Naive B cell (primary cell): ENCODE data around the gene APOBEC3G. TPM values are rescaled to one million over a fixed set of nuclear protein-coding genes. Genes with fewer than 3 reads are reported as not detected.

ENCODE experiments used
- ATAC-seq, 2 donors: fragments of 150-1000 bp; cut with Tn5 transposase; 2 replicates each; pipeline ENCODE4 v1.10.0; 2021; ENCODE audit warnings: low read depth in 2 of 2, mild to moderate bottlenecking in 2 of 2, moderate library complexity in 2 of 2
- DNase-seq: peaks from one replicate; pipeline ENCODE4 v3.0.0; 2022
- H3K27ac Mint-ChIP-seq, 6 donors: one replicate each; pipeline ENCODE4 v1.8.0; 2020 to 2022; ENCODE audit warnings: mild to moderate bottlenecking in 6 of 6, mixed read lengths in 6 of 6, moderate library complexity in 5 of 6, inconsistent platforms in 2 of 6
- H3K27me3 Mint-ChIP-seq, 3 donors: one replicate each; pipeline ENCODE4 v1.8.0; 2021 to 2022; ENCODE audit warnings: mixed read lengths in 3 of 3, mild to moderate bottlenecking in 1 of 3
- H3K36me3 Mint-ChIP-seq, 2 donors: one replicate each; pipeline ENCODE4 v1.8.0; 2020 to 2022; ENCODE audit warnings: mixed read lengths in 2 of 2, inconsistent platforms in 1 of 2, mild to moderate bottlenecking in 1 of 2
- H3K4me1 Mint-ChIP-seq, 3 donors: one replicate each; pipeline ENCODE4 v1.8.0; 2020 to 2022; ENCODE audit warnings: mixed read lengths in 3 of 3, inconsistent platforms in 1 of 3, mild to moderate bottlenecking in 1 of 3, moderate library complexity in 1 of 3
- H3K4me3 Mint-ChIP-seq, 8 donors: one replicate each; pipeline ENCODE4 v1.8.0; 2020 to 2022; ENCODE audit warnings: mild to moderate bottlenecking in 8 of 8, mixed read lengths in 8 of 8, moderate library complexity in 8 of 8, inconsistent platforms in 2 of 8
- H3K9me3 Mint-ChIP-seq, 7 donors: one replicate each; pipeline ENCODE4 v1.8.0; 2020 to 2022; ENCODE audit warnings: mixed read lengths in 7 of 7, mild to moderate bottlenecking in 5 of 7, inconsistent platforms in 2 of 7, moderate library complexity in 1 of 7
- polyA plus RNA-seq, 6 donors: library from polyadenylated mRNA; unstranded; fragments of 300-500 nt; fragmentation: Illumina TruSeq; gene quantifications; one replicate each; pipeline ENCODE4 v1.2.3, GENCODE V29; 2021; ENCODE audit warnings: low read depth in 6 of 6

APOBEC3G gene
- polyA plus RNA-seq, 6 donors from 2014 or later: 87.2 to 136 (median 120) TPM

DNA sequence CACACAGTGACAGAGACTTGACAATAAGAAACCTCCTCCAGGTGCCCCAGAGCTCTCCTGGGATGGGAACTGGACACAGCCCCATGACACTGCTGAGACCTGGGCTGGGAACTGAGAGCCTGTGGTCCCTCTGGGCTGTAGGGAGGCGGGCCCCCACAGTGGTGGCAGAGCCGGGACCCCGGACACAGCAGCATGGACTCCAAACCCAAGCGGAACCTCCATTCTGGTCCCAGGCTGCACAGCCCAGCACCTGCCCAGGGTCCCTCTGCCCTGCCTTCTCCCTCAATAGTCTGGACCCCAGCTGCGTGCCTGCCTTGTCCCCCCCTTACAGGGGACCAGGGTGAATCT is 11.6 kb downstream of the APOBEC3G start:
- Mint-ChIP-seq H3K9me3 (no peaks in the 10 kb centered on the region), H3K4me1 (peaks cover 26 to 44% (median 39%) of the 10 kb centered on the region in 3 donors), H3K27ac (peak overlapping the region in 2 of 6 donors; percentile 39 to 75), H3K4me3 (no peak overlapping the region), H3K27me3 (no peaks in the 10 kb centered on the region), H3K36me3 (peaks cover 0 to 8% of the 10 kb centered on the region in 2 donors)
- ATAC-seq: no peak
- no peak for DNase-seq

GRCh38 chr22:39089928-39090327 is 12.9 kb downstream of the APOBEC3G start:
- H3K4me1 Mint-ChIP-seq: peaks cover 34 to 52% (median 47%) of the 10 kb centered on the region in 3 donors
- ATAC-seq (no peak), DNase-seq (no peak)
- H3K27me3 Mint-ChIP-seq: no peaks in the 10 kb centered on the region
- peak overlapping the region in 1 of 8 donors; percentile 37 for H3K4me3 Mint-ChIP-seq
- H3K27ac Mint-ChIP-seq: peak overlapping the region in 1 of 6 donors; percentile 73
- H3K9me3 Mint-ChIP-seq: no peaks in the 10 kb centered on the region
- peaks cover 0 to 8% of the 10 kb centered on the region in 2 donors for H3K36me3 Mint-ChIP-seq

GRCh38 chr22:39090426-39091064 is 13.5 kb downstream of the APOBEC3G start:
- DNase-seq (no peak), ATAC-seq (peak; percentile 46 to 57)
- peaks cover 35 to 54% (median 50%) of the 10 kb centered on the region in 3 donors for H3K4me1 Mint-ChIP-seq
- no peaks in the 10 kb centered on the region for H3K9me3 Mint-ChIP-seq
- H3K4me3 Mint-ChIP-seq: peak overlapping the region in 1 of 8 donors; percentile 25
- H3K36me3 Mint-ChIP-seq: peaks cover 0 to 8% of the 10 kb centered on the region in 2 donors
- H3K27ac Mint-ChIP-seq: peak overlapping the region in 3 of 6 donors; percentile 27 to 73 (median 30)
- H3K27me3 Mint-ChIP-seq: no peaks in the 10 kb centered on the region

GRCh38 chr22:39091126-39092081 is 14.3 kb downstream of the APOBEC3G start:
- Mint-ChIP-seq H3K4me1 (peaks cover 35 to 54% (median 50%) of the 10 kb centered on the region in 3 donors), H3K9me3 (no peaks in the 10 kb centered on the region), H3K27ac (peak overlapping the region in 4 of 6 donors; percentile 27 to 73 (median 60)), H3K36me3 (peaks cover 0 to 3% of the 10 kb centered on the region in 2 donors), H3K27me3 (no peaks in the 10 kb centered on the region), H3K4me3 (peak overlapping the region in 2 of 8 donors; percentile 32 to 65)
- no peak for DNase-seq
- no peak for ATAC-seq

- Mint-ChIP-seq H3K9me3 (no peaks in the 10 kb centered on the region), H3K27ac (peak overlapping the region; percentile 17 to 70 (median 55)), H3K27me3 (no peaks in the 10 kb centered on the region), H3K4me1 (peaks cover 32 to 59% (median 52%) of the 10 kb centered on the region in 3 donors), H3K36me3 (no peaks in the 10 kb centered on the region), H3K4me3 (peak overlapping the region in 1 of 8 donors; percentile 35)
- DNase-seq (no peak), ATAC-seq (peak; percentile 18 to 47)
These were observed 15.2 kb downstream of the APOBEC3G start for GRCh38 chr22:39092111-39092862.

DNA sequence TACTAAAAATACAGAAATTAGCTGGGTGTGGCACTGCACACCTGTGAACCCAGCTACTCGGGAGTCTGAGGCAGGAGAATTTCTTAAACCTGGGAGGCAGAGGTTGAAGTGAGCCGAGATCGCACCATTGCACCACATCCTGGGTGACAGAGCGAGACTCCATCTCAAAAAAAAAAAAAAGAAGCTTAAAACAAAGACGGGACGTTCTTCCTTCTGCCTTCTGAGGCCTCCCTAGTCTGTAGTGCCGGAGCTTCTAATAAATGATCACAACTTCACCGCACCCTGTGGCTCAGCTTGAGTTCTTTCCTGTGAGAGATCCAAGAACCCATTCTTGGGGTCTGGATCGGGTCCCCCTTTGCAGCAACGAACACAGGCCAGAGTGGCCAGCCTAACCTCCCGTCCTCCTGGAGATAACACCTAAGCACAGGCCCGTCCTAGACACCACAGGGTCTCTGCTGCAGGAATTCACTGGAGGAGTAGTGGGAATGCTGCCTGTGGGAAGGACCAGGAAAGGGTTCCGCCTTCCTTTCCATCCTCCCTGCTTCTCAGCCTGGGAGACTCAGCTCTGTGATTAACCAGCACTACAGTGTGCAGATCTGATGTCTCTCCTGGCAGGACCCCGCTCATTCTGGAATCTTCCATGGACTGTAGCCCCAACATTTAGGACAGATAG is 17.8 kb downstream of the APOBEC3G start:
- peaks cover 39 to 81% (median 64%) of the 10 kb centered on the region in 3 donors for H3K4me1 Mint-ChIP-seq
- no peaks in the 10 kb centered on the region for H3K27me3 Mint-ChIP-seq
- H3K27ac Mint-ChIP-seq: peak overlapping the region in 4 of 6 donors; percentile 32 to 100 (median 76)
- H3K4me3 Mint-ChIP-seq: peak overlapping the region in 4 of 8 donors; percentile 26 to 54 (median 30)
- DNase-seq (no peak), ATAC-seq (no peak)
- H3K9me3 Mint-ChIP-seq: no peaks in the 10 kb centered on the region
- no peaks in the 10 kb centered on the region for H3K36me3 Mint-ChIP-seq

DNA sequence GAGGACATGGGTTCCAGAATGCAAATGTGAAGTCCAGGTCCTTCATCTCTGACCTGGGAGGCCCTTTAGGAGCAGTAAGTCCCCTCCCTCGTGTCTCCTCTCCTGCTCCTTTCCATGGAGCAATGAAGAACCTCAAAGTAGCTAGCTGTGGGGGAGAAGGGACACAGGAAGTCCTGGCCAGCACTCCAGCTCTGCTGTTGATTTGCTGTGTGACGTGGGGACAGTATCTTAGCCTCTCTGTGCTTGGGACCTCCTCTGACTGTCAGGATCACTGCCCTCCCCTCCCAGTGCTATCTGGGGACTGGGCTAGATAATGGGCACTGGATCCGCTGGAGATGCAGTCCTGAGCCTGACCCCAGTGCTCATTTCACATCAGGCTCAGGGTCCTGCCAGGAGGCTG is 18.9 kb downstream of the APOBEC3G start:
- H3K4me3 Mint-ChIP-seq: no peak overlapping the region

GRCh38 chr22:39097098-39098020 is 20.3 kb downstream of the APOBEC3G start, which contains the start of gene APOBEC3H:
TSS of gene APOBEC3H (plus strand) at chr22:39097244. CDS start at chr22:39100279, 3,035 bp downstream.
- no peak for DNase-seq
- no peak for ATAC-seq
- peaks cover 45 to 67% (median 57%) of the 10 kb centered on the region in 3 donors for H3K4me1 Mint-ChIP-seq
- H3K4me3 Mint-ChIP-seq: peak within 1 kb of the TSS in 7 of 8 donors; percentile 10 to 85 (median 45)
- no peaks in the 10 kb centered on the region for H3K27me3 Mint-ChIP-seq
- no peaks in the 10 kb centered on the region for H3K9me3 Mint-ChIP-seq
- H3K36me3 Mint-ChIP-seq: no peaks in the 10 kb centered on the region
- H3K27ac Mint-ChIP-seq: peak within 1 kb of the TSS; percentile 88 to 100 (median 100)

More for the DNA sequence above, 18.9 kb downstream of the APOBEC3G start:
- peaks cover 47 to 77% (median 59%) of the 10 kb centered on the region in 3 donors for H3K4me1 Mint-ChIP-seq
- H3K27me3 Mint-ChIP-seq: no peaks in the 10 kb centered on the region
- no peak for DNase-seq
- H3K36me3 Mint-ChIP-seq: no peaks in the 10 kb centered on the region
- ATAC-seq: no peak
- H3K27ac Mint-ChIP-seq: peak overlapping the region in 5 of 6 donors; percentile 15 to 100 (median 83)
- H3K9me3 Mint-ChIP-seq: no peaks in the 10 kb centered on the region

- peak overlapping the region in 5 of 8 donors; percentile 35 to 85 (median 51) for H3K4me3 Mint-ChIP-seq
- no peak for ATAC-seq
- H3K9me3 Mint-ChIP-seq: no peaks in the 10 kb centered on the region
- DNase-seq: peak; percentile 24
- H3K27me3 Mint-ChIP-seq: no peaks in the 10 kb centered on the region
- peak overlapping the region; percentile 88 to 100 (median 100) for H3K27ac Mint-ChIP-seq
- no peaks in the 10 kb centered on the region for H3K36me3 Mint-ChIP-seq
- peaks cover 41 to 60% (median 51%) of the 10 kb centered on the region in 3 donors for H3K4me1 Mint-ChIP-seq
These were observed 21.0 kb downstream of the APOBEC3G start for GRCh38 chr22:39098026-39098425.

DNA sequence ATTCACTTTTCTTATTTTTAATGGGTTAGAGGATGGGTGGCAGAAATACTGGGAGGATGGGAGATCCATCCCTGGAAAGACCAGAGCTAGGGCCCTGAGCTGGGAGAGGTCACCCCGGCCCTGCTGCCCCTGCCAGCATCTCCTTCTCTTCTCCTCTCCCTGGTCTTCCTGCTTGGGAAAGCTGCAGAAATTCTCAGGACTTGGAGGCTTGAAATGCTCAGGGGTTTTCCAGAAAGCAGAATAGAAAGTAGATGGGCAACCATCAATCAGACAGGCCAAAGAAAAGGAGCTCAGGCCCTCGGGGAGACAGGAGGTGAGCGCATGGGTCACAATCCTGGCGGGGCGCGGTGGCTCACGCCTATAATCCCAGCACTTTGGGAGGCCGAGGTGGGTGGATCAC is 21.5 kb downstream of the APOBEC3G start:
- peak overlapping the region; percentile 97 to 100 (median 100) for H3K27ac Mint-ChIP-seq
- no peaks in the 10 kb centered on the region for H3K9me3 Mint-ChIP-seq
- H3K4me3 Mint-ChIP-seq: peak overlapping the region; percentile 58 to 90 (median 82)
- no peaks in the 10 kb centered on the region for H3K27me3 Mint-ChIP-seq
- DNase-seq (peak; percentile 47), ATAC-seq (peak in 1 of 2 donors; percentile 13)
- H3K36me3 Mint-ChIP-seq: no peaks in the 10 kb centered on the region
- peaks cover 41 to 60% (median 50%) of the 10 kb centered on the region in 3 donors for H3K4me1 Mint-ChIP-seq

- Mint-ChIP-seq H3K36me3 (no peaks in the 10 kb centered on the region), H3K9me3 (no peaks in the 10 kb centered on the region), H3K27me3 (no peaks in the 10 kb centered on the region), H3K27ac (peak overlapping the region in 4 of 6 donors; percentile 16 to 100 (median 90)), H3K4me1 (peaks cover 32 to 45% (median 40%) of the 10 kb centered on the region in 3 donors), H3K4me3 (peak overlapping the region in 1 of 8 donors; percentile 48)
- no peak for DNase-seq
- no peak for ATAC-seq
These were observed 24.2 kb downstream of the APOBEC3G start for GRCh38 chr22:39101226-39101625.
